HAP-1 (cell line): ENCODE results near the gene JADE3.
A peak's percentile ranks its signal among the peaks of the same experiment; 100 is the strongest.

ENCODE experiments used
- DNase-seq, 2 experiments: peaks; one replicate each; pipeline ENCODE4 v3.0.0-alpha.2; 2016 to 2020; ENCODE audit warnings: low spot score in 2 of 2
- H3K27me3 ChIP-seq: fragments of 250-450 bp; sonication (Bioruptor Pico); 2 replicates; pipeline ENCODE4 v1.5.1; 2020; ENCODE audit warnings: low read depth, mild to moderate bottlenecking, moderate library complexity
- H3K36me3 ChIP-seq: fragments of 250-450 bp; sonication (Bioruptor Pico); replicated peaks from 2 replicates; pipeline ENCODE4 v1.5.1; 2020; ENCODE audit warnings: mild to moderate bottlenecking
- H3K4me1 ChIP-seq: fragments of 250-450 bp; sonication (Bioruptor Pico); 2 replicates; pipeline ENCODE4 v1.5.1; 2020; ENCODE audit warnings: mild to moderate bottlenecking
- H3K4me3 ChIP-seq: fragments of 250-450 bp; sonication (Bioruptor Pico); 2 replicates; pipeline ENCODE4 v1.5.1; 2020; ENCODE audit warnings: mild to moderate bottlenecking, moderate library complexity
- H3K9me3 ChIP-seq: fragments of 250-450 bp; sonication (Bioruptor Pico); 2 replicates; pipeline ENCODE4 v1.5.1; 2020; ENCODE audit warnings: mild to moderate bottlenecking, moderate library complexity
- in situ Hi-C: fragments of 300-500 bp; cut with MboI; formaldehyde crosslinking; loops from 3 replicates; pipeline ENCODE4 v1.14.3; 2020; ENCODE audit warnings: low sequenced_read_pairs, inconsistent platforms, mixed read lengths

Gene JADE3

GRCh38 chrX:46912098-46912602, at the start of gene JADE3:
Gene JADE3 (plus strand): TSS chrX:46912421. CDS start chrX:46984895, 72,474 bp downstream.
- peaks cover 17% of the 10 kb centered on the region for H3K27me3 ChIP-seq
- H3K36me3 ChIP-seq, result no peaks in the 10 kb centered on the region
- H3K4me1 ChIP-seq, result peaks cover 7% of the 10 kb centered on the region
- no peaks in the 10 kb centered on the region for H3K9me3 ChIP-seq
- peak within 1 kb of the TSS; percentile 70 for H3K4me3 ChIP-seq
- peak; percentile 90 to 93 for DNase-seq
- in situ Hi-C loops, result loop anchor here (10.0 kb wide), 1 partner anchor 113 kb away; no protein-coding TSS in a partner anchor

- in situ Hi-C loops, result no loop called here
- no peak overlapping the region for H3K4me3 ChIP-seq
These were observed 49.1 kb upstream of the JADE3 start for GRCh38 chrX:46863072-46863471.

DNA sequence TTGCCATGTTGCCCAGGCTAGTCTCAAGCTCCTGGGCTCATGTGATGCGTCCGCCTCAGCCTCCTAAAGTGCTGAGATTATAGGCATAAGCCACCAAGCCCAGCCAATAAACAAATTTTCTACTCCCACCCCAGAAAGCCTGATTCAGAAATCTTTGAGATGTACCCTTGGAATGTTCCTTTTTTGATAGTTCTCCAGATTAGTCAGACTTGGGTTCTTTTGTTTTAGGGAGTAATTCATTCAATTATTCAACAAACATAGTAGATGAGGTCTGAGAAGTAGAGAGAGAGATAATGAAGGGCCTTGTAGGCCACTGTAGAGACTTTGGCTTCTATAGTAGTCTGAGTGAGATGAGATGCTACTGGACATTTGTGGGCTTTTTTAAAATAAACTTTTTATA, 47.6 kb upstream of the JADE3 start:
- Histone ChIP-seq H3K27me3 (no peaks in the 10 kb centered on the region), H3K9me3 (no peaks in the 10 kb centered on the region), H3K4me3 (no peak overlapping the region), H3K4me1 (no peaks in the 10 kb centered on the region), H3K36me3 (peaks cover 8% of the 10 kb centered on the region)
- in situ Hi-C loops, result no loop called here
- DNase-seq, result no peak

More at GRCh38 chrX:46863072-46863471, 49.1 kb upstream of the JADE3 start:
- H3K36me3 ChIP-seq, result peaks cover 8% of the 10 kb centered on the region
- no peaks in the 10 kb centered on the region for H3K9me3 ChIP-seq
- no peaks in the 10 kb centered on the region for H3K4me1 ChIP-seq
- H3K27me3 ChIP-seq, result no peaks in the 10 kb centered on the region
- no peak for DNase-seq

GRCh38 chrX:46865281-46865680, 46.9 kb upstream of the JADE3 start:
- no peak for DNase-seq
- H3K4me1 ChIP-seq, result no peaks in the 10 kb centered on the region
- H3K27me3 ChIP-seq, result no peaks in the 10 kb centered on the region
- no peaks in the 10 kb centered on the region for H3K9me3 ChIP-seq
- peaks cover 8% of the 10 kb centered on the region for H3K36me3 ChIP-seq
- in situ Hi-C loops, result no loop called here
- no peak overlapping the region for H3K4me3 ChIP-seq

DNA sequence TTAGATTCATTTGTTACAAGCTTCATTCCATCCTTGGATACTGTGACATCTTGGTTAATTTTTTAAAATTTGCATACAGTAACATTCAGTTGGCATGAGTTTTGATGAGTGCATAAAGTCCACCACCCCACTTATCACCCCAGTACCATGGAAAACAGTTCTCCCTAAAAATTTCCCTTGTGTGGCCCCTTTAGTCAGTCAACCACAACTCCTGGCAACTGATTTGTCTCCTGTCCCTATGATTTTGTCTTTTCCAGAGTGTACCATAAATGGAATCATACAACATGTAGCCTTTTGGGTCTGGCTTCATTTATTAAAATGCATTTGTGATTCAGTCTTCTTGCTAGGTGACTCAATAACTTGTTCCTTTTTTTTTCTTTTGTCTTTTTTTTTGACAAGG, 45.5 kb upstream of the JADE3 start:
- in situ Hi-C loops, result no loop called here
- Histone ChIP-seq H3K27me3 (no peaks in the 10 kb centered on the region), H3K9me3 (no peaks in the 10 kb centered on the region), H3K4me3 (no peak overlapping the region), H3K4me1 (no peaks in the 10 kb centered on the region), H3K36me3 (peaks cover 4% of the 10 kb centered on the region; the same call in 1 of the 2 replicates)
- no peak for DNase-seq

- in situ Hi-C loops, result no loop called here
- no peak overlapping the region for H3K4me3 ChIP-seq
- H3K27me3 ChIP-seq, result no peaks in the 10 kb centered on the region
- no peak for DNase-seq
- H3K36me3 ChIP-seq, result no peaks in the 10 kb centered on the region
- no peaks in the 10 kb centered on the region; the same call in 1 of the 2 replicates for H3K4me1 ChIP-seq
- H3K9me3 ChIP-seq, result no peaks in the 10 kb centered on the region
These were observed 38.5 kb upstream of the JADE3 start for GRCh38 chrX:46873746-46874145.

GRCh38 chrX:46876901-46877300, 35.3 kb upstream of the JADE3 start:
- H3K4me3 ChIP-seq, result no peak overlapping the region
- no peaks in the 10 kb centered on the region for H3K9me3 ChIP-seq
- in situ Hi-C loops, result no loop called here
- no peaks in the 10 kb centered on the region for H3K27me3 ChIP-seq
- H3K4me1 ChIP-seq, result no peaks in the 10 kb centered on the region; the same call in 1 of the 2 replicates
- no peak for DNase-seq
- H3K36me3 ChIP-seq, result no peaks in the 10 kb centered on the region

DNA sequence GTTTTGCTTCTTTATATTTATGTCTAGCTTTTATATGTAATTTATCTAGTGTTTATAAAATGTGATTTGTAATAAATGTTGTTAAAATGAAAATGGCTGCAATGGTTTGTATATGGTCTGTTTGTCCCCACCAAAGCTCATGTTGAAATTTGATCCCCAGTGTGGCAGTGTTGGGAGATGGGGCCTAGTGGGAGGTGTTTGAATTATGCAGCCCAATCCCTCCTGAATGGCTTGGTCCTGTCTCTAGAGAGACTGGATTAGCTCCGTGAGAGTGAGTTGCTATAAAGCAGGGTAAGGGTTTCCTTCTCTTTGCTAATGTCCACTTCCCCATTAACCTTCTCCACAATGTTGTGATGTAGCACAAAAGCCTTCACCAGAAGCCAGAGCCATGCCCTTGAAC, 30.0 kb upstream of the JADE3 start:
- Histone ChIP-seq H3K36me3 (no peaks in the 10 kb centered on the region), H3K27me3 (no peaks in the 10 kb centered on the region), H3K4me1 (peaks cover 5% of the 10 kb centered on the region; the same call in 1 of the 2 replicates), H3K9me3 (no peaks in the 10 kb centered on the region), H3K4me3 (no peak overlapping the region)
- peak; percentile 51 to 68 for DNase-seq
- in situ Hi-C loops, result no loop called here

- H3K4me1 ChIP-seq, result peaks cover 5% of the 10 kb centered on the region; the same call in 1 of the 2 replicates
- no peak overlapping the region for H3K4me3 ChIP-seq
- H3K36me3 ChIP-seq, result no peaks in the 10 kb centered on the region
- H3K9me3 ChIP-seq, result no peaks in the 10 kb centered on the region
- in situ Hi-C loops, result no loop called here
- no peaks in the 10 kb centered on the region for H3K27me3 ChIP-seq
- no peak for DNase-seq
These were observed 27.4 kb upstream of the JADE3 start for GRCh38 chrX:46884799-46885198.

GRCh38 chrX:46898207-46898606, 14.0 kb upstream of the JADE3 start:
- Histone ChIP-seq H3K4me1 (no peaks in the 10 kb centered on the region; the same call in 1 of the 2 replicates), H3K4me3 (no peak overlapping the region), H3K27me3 (no peaks in the 10 kb centered on the region), H3K9me3 (no peaks in the 10 kb centered on the region), H3K36me3 (no peaks in the 10 kb centered on the region)
- DNase-seq, result no peak
- in situ Hi-C loops, result no loop called here

DNA sequence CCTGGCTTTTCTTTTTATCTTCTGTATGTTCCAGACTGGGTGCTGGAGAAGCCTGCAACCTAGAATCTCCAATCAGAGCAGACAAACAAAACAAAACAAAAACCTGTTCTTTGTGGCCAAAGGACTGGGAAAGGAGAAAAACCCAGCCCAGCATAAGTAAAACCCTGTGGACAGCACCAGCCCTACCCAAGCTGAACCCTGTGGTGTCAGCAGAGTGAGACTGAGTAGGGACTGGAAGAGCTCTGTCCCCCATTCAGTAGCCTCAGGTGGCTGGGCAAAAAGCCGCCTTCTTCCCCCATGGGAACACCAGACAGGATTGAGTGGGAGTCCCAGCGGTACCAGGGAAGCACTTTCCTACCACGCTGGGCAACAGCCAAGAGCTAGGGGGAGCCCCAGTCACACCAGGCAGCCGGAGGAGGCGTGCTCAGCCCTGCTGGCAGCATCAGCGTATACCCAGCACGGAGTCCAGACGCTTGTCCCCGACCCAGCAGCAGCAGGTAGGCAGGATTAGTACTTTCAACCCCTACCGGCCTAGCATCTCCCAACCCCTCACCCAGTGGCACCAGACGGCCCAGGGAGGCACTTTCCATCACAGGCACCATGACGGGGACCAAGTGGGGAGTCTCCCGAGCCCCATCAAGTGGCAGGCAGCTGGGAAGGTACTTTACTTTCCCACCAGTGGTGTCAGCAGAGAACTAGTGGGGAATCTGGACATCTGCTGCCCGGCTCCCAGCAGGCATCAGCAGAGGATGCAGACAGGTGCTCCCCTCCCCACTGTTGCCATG, 8.6 kb upstream of the JADE3 start:
- DNase-seq, result peak; percentile 69 to 90
- Histone ChIP-seq H3K27me3 (peaks cover 13% of the 10 kb centered on the region), H3K9me3 (no peaks in the 10 kb centered on the region), H3K4me3 (peak overlapping the region; percentile 34), H3K36me3 (no peaks in the 10 kb centered on the region), H3K4me1 (peaks cover 2% of the 10 kb centered on the region; the same call in 1 of the 2 replicates)
- in situ Hi-C loops, result no loop called here

- Histone ChIP-seq H3K4me3 (no peak overlapping the region), H3K27me3 (peaks cover 21% of the 10 kb centered on the region), H3K4me1 (peaks cover 2% of the 10 kb centered on the region; the same call in 1 of the 2 replicates), H3K9me3 (no peaks in the 10 kb centered on the region), H3K36me3 (no peaks in the 10 kb centered on the region)
- in situ Hi-C loops, result no loop called here
- no peak for DNase-seq
These were observed 7.6 kb upstream of the JADE3 start for GRCh38 chrX:46904626-46905025.

- no peak for DNase-seq
These were observed 1.8 kb upstream of the JADE3 start for GRCh38 chrX:46910415-46910814.

More at GRCh38 chrX:46910415-46910814, 1.8 kb upstream of the JADE3 start:
- H3K9me3 ChIP-seq, result no peaks in the 10 kb centered on the region
- in situ Hi-C loops, result loop anchor here (10.0 kb wide), 1 partner anchor 114 kb away; no protein-coding TSS in a partner anchor
- H3K27me3 ChIP-seq, result peaks cover 21% of the 10 kb centered on the region
- H3K4me1 ChIP-seq, result peaks cover 7% of the 10 kb centered on the region
- H3K36me3 ChIP-seq, result no peaks in the 10 kb centered on the region
- H3K4me3 ChIP-seq, result no peak overlapping the region
